ENCODE results near the gene RIPOR2. TPM values are rescaled to one million over a fixed set of nuclear protein-coding genes. Genes with fewer than 3 reads are reported as not detected.

The RIPOR2 gene
- total and polyA plus RNA-seq, 2 experiments from 2014 or later, result 9.5 to 22.5 TPM

DNA sequence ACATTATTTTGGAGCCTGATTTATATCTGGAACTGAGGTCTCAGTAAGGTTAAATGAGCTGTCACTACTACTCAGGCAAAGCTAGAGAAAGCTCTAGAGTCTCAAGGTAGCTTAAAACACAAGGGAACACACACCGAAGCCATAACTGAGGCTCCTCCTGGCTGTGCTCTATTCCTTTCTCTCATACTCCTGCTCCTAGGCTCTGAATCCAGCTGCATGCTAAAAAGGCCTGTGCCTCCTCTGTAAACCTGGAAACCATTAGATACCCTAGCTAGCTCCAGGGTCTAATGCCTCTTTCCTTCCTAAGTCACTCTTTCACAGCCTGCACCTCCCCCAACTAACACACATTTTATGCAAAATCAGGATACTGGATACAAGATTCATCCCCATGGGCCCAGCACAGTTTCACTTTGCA lies 17.1 kb downstream of the RIPOR2 start:
- no peaks in the 10 kb centered on the region; the same call in 1 of the 2 replicates for H3F3A ChIP-seq (replicated peaks; ENCODE audit: low read depth)
- H3K4me2 ChIP-seq, result peak overlapping the region; percentile 67
- peaks cover 44% of the 10 kb centered on the region for H3K4me1 Mint-ChIP-seq
- peak; percentile 34 for DNase-seq (ENCODE audit: low spot score)
- peaks cover 54% of the 10 kb centered on the region for H3K4me1 ChIP-seq (ENCODE audit: insufficient read depth)
- peak overlapping the region; percentile 81 for H3K27ac ChIP-seq (ENCODE audit: low read depth)
- peak overlapping the region; percentile 52 for H3K27ac Mint-ChIP-seq
- peaks cover 3% of the 10 kb centered on the region; the same call in 1 of the 3 replicates for H3K36me3 Mint-ChIP-seq (ENCODE audit: low read depth)
- H3K36me3 ChIP-seq (ENCODE audit: insufficient read depth), result no peaks in the 10 kb centered on the region
- peak overlapping the region; percentile 2; the same call in 1 of the 3 replicates for H3K4me3 Mint-ChIP-seq
- peak; percentile 66 for ATAC-seq
- peaks cover 3% of the 10 kb centered on the region; the same call in 1 of the 2 replicates for H3K9me2 ChIP-seq (ENCODE audit: insufficient read depth)
- TF ChIP-seq CREB1 (CRISPR knock-in tag; IDR thresholded peaks at IDR 0.05; ENCODE audit: low read depth) (no peak), EZH2 (IDR thresholded peaks at IDR 0.05; ENCODE audit: low read depth, unreplicated experiment) (no peak), NANOG (IDR thresholded peaks at IDR 0.05; ENCODE audit: borderline replicate concordance) (no peak), POLR2AphosphoS5 (IDR thresholded peaks at IDR 0.05; ENCODE audit: low read depth) (no peak), ZNF114 (CRISPR knock-in tag; IDR thresholded peaks at IDR 0.05) (no peak), EZH2phosphoT487 (IDR thresholded peaks at IDR 0.05; ENCODE audit: unreplicated experiment) (no peak), JUNB (IDR thresholded peaks at IDR 0.05; ENCODE audit: unreplicated experiment) (no peak), STAT1 (IDR thresholded peaks at IDR 0.05; ENCODE audit: unreplicated experiment) (no peak), ZNF331 (CRISPR knock-in tag; IDR thresholded peaks at IDR 0.05; ENCODE audit: low read depth) (no peak)
- TF ChIP-seq, protein P1, sequence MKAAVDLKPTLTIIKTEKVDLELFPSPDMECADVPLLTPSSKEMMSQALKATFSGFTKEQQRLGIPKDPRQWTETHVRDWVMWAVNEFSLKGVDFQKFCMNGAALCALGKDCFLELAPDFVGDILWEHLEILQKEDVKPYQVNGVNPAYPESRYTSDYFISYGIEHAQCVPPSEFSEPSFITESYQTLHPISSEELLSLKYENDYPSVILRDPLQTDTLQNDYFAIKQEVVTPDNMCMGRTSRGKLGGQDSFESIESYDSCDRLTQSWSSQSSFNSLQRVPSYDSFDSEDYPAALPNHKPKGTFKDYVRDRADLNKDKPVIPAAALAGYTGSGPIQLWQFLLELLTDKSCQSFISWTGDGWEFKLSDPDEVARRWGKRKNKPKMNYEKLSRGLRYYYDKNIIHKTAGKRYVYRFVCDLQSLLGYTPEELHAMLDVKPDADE (IDR thresholded peaks at IDR 0.05), result no peak
- TF ChIP-seq, protein P2, sequence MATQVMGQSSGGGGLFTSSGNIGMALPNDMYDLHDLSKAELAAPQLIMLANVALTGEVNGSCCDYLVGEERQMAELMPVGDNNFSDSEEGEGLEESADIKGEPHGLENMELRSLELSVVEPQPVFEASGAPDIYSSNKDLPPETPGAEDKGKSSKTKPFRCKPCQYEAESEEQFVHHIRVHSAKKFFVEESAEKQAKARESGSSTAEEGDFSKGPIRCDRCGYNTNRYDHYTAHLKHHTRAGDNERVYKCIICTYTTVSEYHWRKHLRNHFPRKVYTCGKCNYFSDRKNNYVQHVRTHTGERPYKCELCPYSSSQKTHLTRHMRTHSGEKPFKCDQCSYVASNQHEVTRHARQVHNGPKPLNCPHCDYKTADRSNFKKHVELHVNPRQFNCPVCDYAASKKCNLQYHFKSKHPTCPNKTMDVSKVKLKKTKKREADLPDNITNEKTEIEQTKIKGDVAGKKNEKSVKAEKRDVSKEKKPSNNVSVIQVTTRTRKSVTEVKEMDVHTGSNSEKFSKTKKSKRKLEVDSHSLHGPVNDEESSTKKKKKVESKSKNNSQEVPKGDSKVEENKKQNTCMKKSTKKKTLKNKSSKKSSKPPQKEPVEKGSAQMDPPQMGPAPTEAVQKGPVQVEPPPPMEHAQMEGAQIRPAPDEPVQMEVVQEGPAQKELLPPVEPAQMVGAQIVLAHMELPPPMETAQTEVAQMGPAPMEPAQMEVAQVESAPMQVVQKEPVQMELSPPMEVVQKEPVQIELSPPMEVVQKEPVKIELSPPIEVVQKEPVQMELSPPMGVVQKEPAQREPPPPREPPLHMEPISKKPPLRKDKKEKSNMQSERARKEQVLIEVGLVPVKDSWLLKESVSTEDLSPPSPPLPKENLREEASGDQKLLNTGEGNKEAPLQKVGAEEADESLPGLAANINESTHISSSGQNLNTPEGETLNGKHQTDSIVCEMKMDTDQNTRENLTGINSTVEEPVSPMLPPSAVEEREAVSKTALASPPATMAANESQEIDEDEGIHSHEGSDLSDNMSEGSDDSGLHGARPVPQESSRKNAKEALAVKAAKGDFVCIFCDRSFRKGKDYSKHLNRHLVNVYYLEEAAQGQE (IDR thresholded peaks at IDR 0.05; ENCODE audit: unreplicated experiment), result no peak
- TF ChIP-seq, protein P3, sequence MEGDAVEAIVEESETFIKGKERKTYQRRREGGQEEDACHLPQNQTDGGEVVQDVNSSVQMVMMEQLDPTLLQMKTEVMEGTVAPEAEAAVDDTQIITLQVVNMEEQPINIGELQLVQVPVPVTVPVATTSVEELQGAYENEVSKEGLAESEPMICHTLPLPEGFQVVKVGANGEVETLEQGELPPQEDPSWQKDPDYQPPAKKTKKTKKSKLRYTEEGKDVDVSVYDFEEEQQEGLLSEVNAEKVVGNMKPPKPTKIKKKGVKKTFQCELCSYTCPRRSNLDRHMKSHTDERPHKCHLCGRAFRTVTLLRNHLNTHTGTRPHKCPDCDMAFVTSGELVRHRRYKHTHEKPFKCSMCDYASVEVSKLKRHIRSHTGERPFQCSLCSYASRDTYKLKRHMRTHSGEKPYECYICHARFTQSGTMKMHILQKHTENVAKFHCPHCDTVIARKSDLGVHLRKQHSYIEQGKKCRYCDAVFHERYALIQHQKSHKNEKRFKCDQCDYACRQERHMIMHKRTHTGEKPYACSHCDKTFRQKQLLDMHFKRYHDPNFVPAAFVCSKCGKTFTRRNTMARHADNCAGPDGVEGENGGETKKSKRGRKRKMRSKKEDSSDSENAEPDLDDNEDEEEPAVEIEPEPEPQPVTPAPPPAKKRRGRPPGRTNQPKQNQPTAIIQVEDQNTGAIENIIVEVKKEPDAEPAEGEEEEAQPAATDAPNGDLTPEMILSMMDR (conservative IDR thresholded peaks at IDR 0.05; ENCODE audit: low read depth in 2 of 2), result no peak
- TF ChIP-seq, protein P4, sequence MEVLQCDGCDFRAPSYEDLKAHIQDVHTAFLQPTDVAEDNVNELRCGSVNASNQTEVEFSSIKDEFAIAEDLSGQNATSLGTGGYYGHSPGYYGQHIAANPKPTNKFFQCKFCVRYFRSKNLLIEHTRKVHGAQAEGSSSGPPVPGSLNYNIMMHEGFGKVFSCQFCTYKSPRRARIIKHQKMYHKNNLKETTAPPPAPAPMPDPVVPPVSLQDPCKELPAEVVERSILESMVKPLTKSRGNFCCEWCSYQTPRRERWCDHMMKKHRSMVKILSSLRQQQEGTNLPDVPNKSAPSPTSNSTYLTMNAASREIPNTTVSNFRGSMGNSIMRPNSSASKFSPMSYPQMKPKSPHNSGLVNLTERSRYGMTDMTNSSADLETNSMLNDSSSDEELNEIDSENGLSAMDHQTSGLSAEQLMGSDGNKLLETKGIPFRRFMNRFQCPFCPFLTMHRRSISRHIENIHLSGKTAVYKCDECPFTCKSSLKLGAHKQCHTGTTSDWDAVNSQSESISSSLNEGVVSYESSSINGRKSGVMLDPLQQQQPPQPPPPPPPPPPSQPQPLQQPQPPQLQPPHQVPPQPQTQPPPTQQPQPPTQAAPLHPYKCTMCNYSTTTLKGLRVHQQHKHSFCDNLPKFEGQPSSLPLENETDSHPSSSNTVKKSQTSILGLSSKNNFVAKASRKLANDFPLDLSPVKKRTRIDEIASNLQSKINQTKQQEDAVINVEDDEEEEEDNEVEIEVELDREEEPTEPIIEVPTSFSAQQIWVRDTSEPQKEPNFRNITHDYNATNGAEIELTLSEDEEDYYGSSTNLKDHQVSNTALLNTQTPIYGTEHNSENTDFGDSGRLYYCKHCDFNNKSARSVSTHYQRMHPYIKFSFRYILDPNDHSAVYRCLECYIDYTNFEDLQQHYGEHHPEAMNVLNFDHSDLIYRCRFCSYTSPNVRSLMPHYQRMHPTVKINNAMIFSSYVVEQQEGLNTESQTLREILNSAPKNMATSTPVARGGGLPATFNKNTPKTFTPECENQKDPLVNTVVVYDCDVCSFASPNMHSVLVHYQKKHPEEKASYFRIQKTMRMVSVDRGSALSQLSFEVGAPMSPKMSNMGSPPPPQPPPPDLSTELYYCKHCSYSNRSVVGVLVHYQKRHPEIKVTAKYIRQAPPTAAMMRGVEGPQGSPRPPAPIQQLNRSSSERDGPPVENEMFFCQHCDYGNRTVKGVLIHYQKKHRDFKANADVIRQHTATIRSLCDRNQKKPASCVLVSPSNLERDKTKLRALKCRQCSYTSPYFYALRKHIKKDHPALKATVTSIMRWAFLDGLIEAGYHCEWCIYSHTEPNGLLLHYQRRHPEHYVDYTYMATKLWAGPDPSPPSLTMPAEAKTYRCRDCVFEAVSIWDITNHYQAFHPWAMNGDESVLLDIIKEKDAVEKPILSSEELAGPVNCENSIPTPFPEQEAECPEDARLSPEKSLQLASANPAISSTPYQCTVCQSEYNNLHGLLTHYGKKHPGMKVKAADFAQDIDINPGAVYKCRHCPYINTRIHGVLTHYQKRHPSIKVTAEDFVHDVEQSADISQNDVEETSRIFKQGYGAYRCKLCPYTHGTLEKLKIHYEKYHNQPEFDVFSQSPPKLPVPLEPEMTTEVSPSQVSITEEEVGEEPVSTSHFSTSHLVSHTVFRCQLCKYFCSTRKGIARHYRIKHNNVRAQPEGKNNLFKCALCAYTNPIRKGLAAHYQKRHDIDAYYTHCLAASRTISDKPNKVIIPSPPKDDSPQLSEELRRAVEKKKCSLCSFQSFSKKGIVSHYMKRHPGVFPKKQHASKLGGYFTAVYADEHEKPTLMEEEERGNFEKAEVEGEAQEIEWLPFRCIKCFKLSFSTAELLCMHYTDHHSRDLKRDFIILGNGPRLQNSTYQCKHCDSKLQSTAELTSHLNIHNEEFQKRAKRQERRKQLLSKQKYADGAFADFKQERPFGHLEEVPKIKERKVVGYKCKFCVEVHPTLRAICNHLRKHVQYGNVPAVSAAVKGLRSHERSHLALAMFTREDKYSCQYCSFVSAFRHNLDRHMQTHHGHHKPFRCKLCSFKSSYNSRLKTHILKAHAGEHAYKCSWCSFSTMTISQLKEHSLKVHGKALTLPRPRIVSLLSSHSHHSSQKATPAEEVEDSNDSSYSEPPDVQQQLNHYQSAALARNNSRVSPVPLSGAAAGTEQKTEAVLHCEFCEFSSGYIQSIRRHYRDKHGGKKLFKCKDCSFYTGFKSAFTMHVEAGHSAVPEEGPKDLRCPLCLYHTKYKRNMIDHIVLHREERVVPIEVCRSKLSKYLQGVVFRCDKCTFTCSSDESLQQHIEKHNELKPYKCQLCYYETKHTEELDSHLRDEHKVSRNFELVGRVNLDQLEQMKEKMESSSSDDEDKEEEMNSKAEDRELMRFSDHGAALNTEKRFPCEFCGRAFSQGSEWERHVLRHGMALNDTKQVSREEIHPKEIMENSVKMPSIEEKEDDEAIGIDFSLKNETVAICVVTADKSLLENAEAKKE (CRISPR knock-in tag; IDR thresholded peaks at IDR 0.05), result no peak
- H3K79me2 ChIP-seq (replicated peaks; ENCODE audit: insufficient read depth), result peaks cover 13% of the 10 kb centered on the region
- peak overlapping the region; percentile 3; the same call in 1 of the 2 replicates for H3K4me3 ChIP-seq
- no peaks in the 10 kb centered on the region for H3K9me3 Mint-ChIP-seq
- H3K27me3 ChIP-seq (ENCODE audit: insufficient read depth), result no peaks in the 10 kb centered on the region
- H4K20me1 ChIP-seq (replicated peaks; ENCODE audit: insufficient read depth), result no peaks in the 10 kb centered on the region
- H2AFZ ChIP-seq, result peak overlapping the region; percentile 12; the same call in 1 of the 2 replicates
- peaks cover 7% of the 10 kb centered on the region for H3K27me3 Mint-ChIP-seq (ENCODE audit: insufficient read depth, low read depth, poor library complexity)

All from GM23338 (cell line).